ENCODE measurements around the gene IQCE.

The IQCE gene

DNA sequence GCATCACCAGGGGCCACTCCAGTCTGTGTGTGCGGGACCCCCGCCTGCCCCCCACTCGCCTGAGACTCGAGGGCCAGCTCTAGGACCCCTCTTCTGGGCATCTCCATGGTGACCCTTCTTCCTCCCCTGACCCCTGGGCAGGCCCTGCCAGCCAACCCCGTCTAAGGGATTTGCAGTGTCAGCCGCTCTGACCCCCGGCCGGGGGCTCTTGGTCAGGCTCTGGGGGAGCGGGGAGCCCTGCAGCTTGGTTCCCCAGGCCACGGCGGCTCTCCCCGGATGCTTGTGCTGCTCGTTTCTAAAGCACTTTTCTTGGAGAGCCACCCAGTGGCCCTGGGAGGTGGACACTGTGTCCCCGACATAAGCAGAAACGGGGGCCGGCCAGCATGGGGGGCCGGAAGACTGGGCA, 78.3 kb downstream of the IQCE start:
- Histone ChIP-seq H3F3A (ENCODE audit: insufficient read depth, low read length) (no peaks in the 10 kb centered on the region), H3K9me3 (replicated peaks; ENCODE audit: insufficient read depth, low read length) (no peaks in the 10 kb centered on the region), H3K4me2 (ENCODE audit: low read depth, low read length) (no peak overlapping the region), H3K36me3 (replicated peaks; ENCODE audit: insufficient read depth, low read length) (no peaks in the 10 kb centered on the region), H3K27me3 (replicated peaks; ENCODE audit: insufficient read depth, low read length) (peaks cover 98% of the 10 kb centered on the region), H2AFZ (ENCODE audit: low read length) (no peak overlapping the region), H4K20me1 (ENCODE audit: insufficient read depth, low read length) (no peaks in the 10 kb centered on the region), H3K4me1 (ENCODE audit: low read length) (no peaks in the 10 kb centered on the region), H3K27ac (ENCODE audit: low read length) (no peak overlapping the region), H3K4me3 (ENCODE audit: low read length) (no peak overlapping the region), H3K79me2 (ENCODE audit: low read length) (no peaks in the 10 kb centered on the region), H3K9me2 (replicated peaks; ENCODE audit: insufficient read depth, low read length) (no peaks in the 10 kb centered on the region), H3K9ac (ENCODE audit: low read length) (no peak overlapping the region)
- TF ChIP-seq EZH2 (optimal IDR thresholded peaks at IDR 0.05; ENCODE audit: low read depth, low read length) (no peak), EZH2phosphoT487 (IDR thresholded peaks at IDR 0.05; ENCODE audit: low read length) (no peak)
- TF ChIP-seq, protein P1, sequence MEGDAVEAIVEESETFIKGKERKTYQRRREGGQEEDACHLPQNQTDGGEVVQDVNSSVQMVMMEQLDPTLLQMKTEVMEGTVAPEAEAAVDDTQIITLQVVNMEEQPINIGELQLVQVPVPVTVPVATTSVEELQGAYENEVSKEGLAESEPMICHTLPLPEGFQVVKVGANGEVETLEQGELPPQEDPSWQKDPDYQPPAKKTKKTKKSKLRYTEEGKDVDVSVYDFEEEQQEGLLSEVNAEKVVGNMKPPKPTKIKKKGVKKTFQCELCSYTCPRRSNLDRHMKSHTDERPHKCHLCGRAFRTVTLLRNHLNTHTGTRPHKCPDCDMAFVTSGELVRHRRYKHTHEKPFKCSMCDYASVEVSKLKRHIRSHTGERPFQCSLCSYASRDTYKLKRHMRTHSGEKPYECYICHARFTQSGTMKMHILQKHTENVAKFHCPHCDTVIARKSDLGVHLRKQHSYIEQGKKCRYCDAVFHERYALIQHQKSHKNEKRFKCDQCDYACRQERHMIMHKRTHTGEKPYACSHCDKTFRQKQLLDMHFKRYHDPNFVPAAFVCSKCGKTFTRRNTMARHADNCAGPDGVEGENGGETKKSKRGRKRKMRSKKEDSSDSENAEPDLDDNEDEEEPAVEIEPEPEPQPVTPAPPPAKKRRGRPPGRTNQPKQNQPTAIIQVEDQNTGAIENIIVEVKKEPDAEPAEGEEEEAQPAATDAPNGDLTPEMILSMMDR (IDR thresholded peaks at IDR 0.05; ENCODE audit: low read length): no peak
- no peak for DNase-seq

DNA sequence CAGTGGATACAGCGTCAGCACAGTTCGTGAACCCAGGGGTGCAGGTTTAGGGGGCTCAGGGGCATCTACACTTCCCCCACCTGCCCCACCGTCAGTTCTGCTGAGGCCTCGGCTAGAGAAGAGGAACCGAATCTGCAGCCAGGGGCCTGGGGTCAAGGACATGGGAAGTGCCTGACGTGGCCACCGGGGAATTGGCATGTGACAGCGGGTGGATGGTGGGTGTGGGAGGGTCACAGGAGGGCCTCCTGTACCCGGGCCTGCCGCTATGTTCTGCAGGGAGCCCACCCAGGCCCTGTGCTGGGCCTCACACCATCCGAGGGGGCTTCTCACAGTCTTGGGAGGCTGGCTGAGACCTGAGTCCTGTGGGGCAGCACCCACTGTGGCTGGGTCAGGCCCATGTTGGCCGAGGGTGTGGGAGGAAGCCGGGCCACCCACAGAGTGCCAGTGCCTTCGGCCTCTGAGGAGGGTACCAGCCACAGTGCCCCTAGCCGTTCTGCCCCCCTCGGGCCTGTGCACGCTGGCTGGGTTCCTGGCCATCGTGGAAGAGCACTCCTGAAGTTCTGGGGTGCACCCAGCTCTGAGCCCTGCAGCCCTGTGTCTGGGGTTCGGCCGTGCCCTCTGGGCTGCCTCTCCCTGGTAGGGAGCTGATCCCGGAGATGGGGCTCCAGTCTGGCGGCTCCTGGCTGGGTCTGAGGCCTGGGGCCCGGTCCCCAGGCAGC, 78.9 kb downstream of the IQCE start:
- Histone ChIP-seq H3K27ac (ENCODE audit: low read length) (no peak overlapping the region), H3K79me2 (ENCODE audit: low read length) (no peaks in the 10 kb centered on the region), H3K4me1 (ENCODE audit: low read length) (no peaks in the 10 kb centered on the region)

DNA sequence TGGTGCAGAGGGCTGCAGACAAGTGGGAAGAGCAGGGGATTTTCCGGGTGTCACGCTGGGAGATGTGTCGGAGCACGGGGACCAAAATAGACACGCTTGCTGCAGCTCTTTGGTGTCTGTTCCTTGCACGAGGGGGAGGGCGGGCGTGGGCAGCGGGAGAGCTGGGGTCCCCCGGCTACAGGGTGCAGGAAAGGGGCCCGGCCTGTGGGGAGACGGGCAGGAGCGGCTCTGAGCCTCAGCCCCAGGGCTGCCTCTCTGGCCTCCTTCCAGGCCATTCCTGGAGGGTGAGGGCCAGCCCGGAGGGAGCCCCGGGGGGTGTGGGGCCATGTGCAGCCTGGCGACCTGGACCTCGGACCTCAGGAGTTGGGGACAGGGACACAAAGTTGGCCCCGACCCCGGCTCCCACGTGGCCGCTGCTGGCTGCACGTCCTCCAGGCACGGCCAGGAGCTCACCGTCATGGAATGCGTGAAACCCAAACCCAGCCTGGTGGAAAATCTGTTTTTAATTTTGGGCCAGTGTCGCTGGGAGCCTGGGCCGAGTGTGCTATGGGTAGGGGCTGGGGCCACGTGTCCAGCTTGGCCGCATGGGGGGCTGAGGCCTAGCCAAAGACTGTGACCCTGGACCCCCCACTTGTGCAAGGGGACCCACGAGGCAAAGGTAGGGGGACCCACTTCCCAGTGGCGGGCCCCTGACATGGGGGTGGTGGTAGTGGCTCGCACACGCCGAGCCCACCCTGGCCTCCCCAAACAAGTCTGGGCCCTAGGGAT, 79.6 kb downstream of the IQCE start:
- Histone ChIP-seq H3K79me2 (ENCODE audit: low read length) (no peaks in the 10 kb centered on the region), H2AFZ (ENCODE audit: low read length) (no peak overlapping the region), H4K20me1 (ENCODE audit: insufficient read depth, low read length) (no peaks in the 10 kb centered on the region)

More for the DNA sequence above, 78.9 kb downstream of the IQCE start:
- H3K9ac ChIP-seq (ENCODE audit: low read length): no peak overlapping the region
- TF ChIP-seq EZH2phosphoT487 (IDR thresholded peaks at IDR 0.05; ENCODE audit: low read length) (no peak), EZH2 (optimal IDR thresholded peaks at IDR 0.05; ENCODE audit: low read depth, low read length) (no peak)
- TF ChIP-seq, protein P1 (IDR thresholded peaks at IDR 0.05; ENCODE audit: low read length): no peak
- no peaks in the 10 kb centered on the region for H3F3A ChIP-seq (ENCODE audit: insufficient read depth, low read length)
- H3K9me3 ChIP-seq (replicated peaks; ENCODE audit: insufficient read depth, low read length): no peaks in the 10 kb centered on the region
- no peaks in the 10 kb centered on the region for H3K9me2 ChIP-seq (replicated peaks; ENCODE audit: insufficient read depth, low read length)
- no peak for DNase-seq
- no peaks in the 10 kb centered on the region for H3K36me3 ChIP-seq (replicated peaks; ENCODE audit: insufficient read depth, low read length)
- H3K4me3 ChIP-seq (ENCODE audit: low read length): no peak overlapping the region
- H2AFZ ChIP-seq (ENCODE audit: low read length): no peak overlapping the region
- no peaks in the 10 kb centered on the region for H4K20me1 ChIP-seq (ENCODE audit: insufficient read depth, low read length)
- H3K27me3 ChIP-seq (replicated peaks; ENCODE audit: insufficient read depth, low read length): peaks cover 93% of the 10 kb centered on the region
- H3K4me2 ChIP-seq (ENCODE audit: low read depth, low read length): no peak overlapping the region

More for the DNA sequence above, 79.6 kb downstream of the IQCE start:
- TF ChIP-seq, protein P1 (IDR thresholded peaks at IDR 0.05; ENCODE audit: low read length): no peak
- TF ChIP-seq EZH2phosphoT487 (IDR thresholded peaks at IDR 0.05; ENCODE audit: low read length): no peak
- no peak for TF ChIP-seq EZH2 (optimal IDR thresholded peaks at IDR 0.05; ENCODE audit: low read depth, low read length)
- no peaks in the 10 kb centered on the region for H3F3A ChIP-seq (ENCODE audit: insufficient read depth, low read length)
- H3K4me1 ChIP-seq (ENCODE audit: low read length): no peaks in the 10 kb centered on the region
- H3K9me3 ChIP-seq (replicated peaks; ENCODE audit: insufficient read depth, low read length): no peaks in the 10 kb centered on the region
- H3K9ac ChIP-seq (ENCODE audit: low read length): no peak overlapping the region
- H3K4me2 ChIP-seq (ENCODE audit: low read depth, low read length): no peak overlapping the region
- no peak overlapping the region for H3K4me3 ChIP-seq (ENCODE audit: low read length)
- H3K27ac ChIP-seq (ENCODE audit: low read length): no peak overlapping the region
- H3K9me2 ChIP-seq (replicated peaks; ENCODE audit: insufficient read depth, low read length): no peaks in the 10 kb centered on the region
- no peaks in the 10 kb centered on the region for H3K36me3 ChIP-seq (replicated peaks; ENCODE audit: insufficient read depth, low read length)
- DNase-seq: no peak
- H3K27me3 ChIP-seq (replicated peaks; ENCODE audit: insufficient read depth, low read length): peaks cover 86% of the 10 kb centered on the region

Measured in MM.1S (cell line).